Upper lobe of right lung (tissue), 1 donor: Measurements from ENCODE around the gene RANBP9. TPM values are rescaled to one million over a fixed set of nuclear protein-coding genes. Genes with fewer than 3 reads are reported as not detected.

Source experiments
- ATAC-seq: fragments of 200-7000 bp; cut with Tn5 transposase; one replicate; pipeline ENCODE4 v1.9.1; 2020; ENCODE audit warnings: mild to moderate bottlenecking, moderate library complexity
- DNase-seq: peaks from one replicate; pipeline ENCODE4 v3.0.0-alpha.2; 2020
- H3K27ac ChIP-seq: fragments of 200-600 bp; one replicate; pipeline ENCODE4 v1.8.0; 2022
- H3K27me3 ChIP-seq: fragments of 200-600 bp; one replicate; pipeline ENCODE4 v1.8.0; 2022; ENCODE audit warnings: mild to moderate bottlenecking
- H3K36me3 ChIP-seq: fragments of 200-600 bp; one replicate; pipeline ENCODE4 v1.8.0; 2022
- H3K4me1 ChIP-seq: fragments of 200-600 bp; one replicate; pipeline ENCODE4 v1.8.0; 2022
- H3K4me3 ChIP-seq: fragments of 200-600 bp; one replicate; pipeline ENCODE4 v1.8.0; 2022; ENCODE audit warnings: mild to moderate bottlenecking
- H3K9me3 ChIP-seq: fragments of 200-600 bp; one replicate; pipeline ENCODE4 v1.8.0; 2022
- CTCF ChIP-seq: fragments of 200-600 bp; IDR thresholded peaks from one replicate; pipeline ENCODE4 v1.8.0; 2022; ENCODE audit warnings: antibody characterized with exemption
- intact Hi-C: fragments of 100-400 bp; cut with DNase I; formaldehyde crosslinking; loops from one replicate; pipeline ENCODE4 v1.11.0; 2022
- total RNA-seq: library from RNA; stranded (reverse); fragmentation: NEBNext Ultra II Directional; extraction: Animal tissue kit (Norgen Biotek cat#: 25700); gene quantifications from one replicate; pipeline ENCODE4 v1.2.1, GENCODE V29; 2021
- donor health status: DM: no; HTN: yes; CAD: no; lungs with severe emphysema.

The RANBP9 gene
- total RNA-seq, 1 donor from 2014 or later, result 38.5 TPM

- Histone ChIP-seq H3K27me3 (no peaks in the 10 kb centered on the region), H3K27ac (no peak overlapping the region), H3K4me1 (peaks cover 32% of the 10 kb centered on the region), H3K9me3 (no peaks in the 10 kb centered on the region), H3K36me3 (peaks cover 14% of the 10 kb centered on the region), H3K4me3 (no peak overlapping the region)
- ATAC-seq (no peak), DNase-seq (no peak)
- intact Hi-C loops, result no loop called here
- no peak for TF ChIP-seq CTCF
These were observed 11.4 kb downstream of the RANBP9 start for GRCh38 chr6:13700232-13700631.

GRCh38 chr6:13698715-13699114 lies 12.9 kb downstream of the RANBP9 start:
- H3K27ac ChIP-seq, result no peak overlapping the region
- ATAC-seq (no peak), DNase-seq (no peak)
- no peaks in the 10 kb centered on the region for H3K9me3 ChIP-seq
- H3K27me3 ChIP-seq, result no peaks in the 10 kb centered on the region
- intact Hi-C loops, result no loop called here
- TF ChIP-seq CTCF, result no peak
- H3K4me3 ChIP-seq, result no peak overlapping the region
- H3K36me3 ChIP-seq, result peaks cover 14% of the 10 kb centered on the region
- peaks cover 26% of the 10 kb centered on the region for H3K4me1 ChIP-seq

GRCh38 chr6:13697857-13698256 lies 13.8 kb downstream of the RANBP9 start:
- Histone ChIP-seq H3K36me3 (peaks cover 14% of the 10 kb centered on the region), H3K27me3 (no peaks in the 10 kb centered on the region), H3K27ac (no peak overlapping the region), H3K4me3 (no peak overlapping the region), H3K4me1 (peaks cover 17% of the 10 kb centered on the region), H3K9me3 (no peaks in the 10 kb centered on the region)
- intact Hi-C loops, result no loop called here
- no peak for ATAC-seq
- DNase-seq, result no peak
- TF ChIP-seq CTCF, result no peak

- Histone ChIP-seq H3K4me3 (no peak overlapping the region), H3K36me3 (peaks cover 14% of the 10 kb centered on the region), H3K9me3 (no peaks in the 10 kb centered on the region), H3K4me1 (peaks cover 13% of the 10 kb centered on the region), H3K27me3 (no peaks in the 10 kb centered on the region), H3K27ac (no peak overlapping the region)
- no peak for TF ChIP-seq CTCF
- ATAC-seq (no peak), DNase-seq (no peak)
- intact Hi-C loops, result no loop called here
These were observed 15.4 kb downstream of the RANBP9 start for GRCh38 chr6:13696226-13696625.

- Histone ChIP-seq H3K36me3 (peaks cover 14% of the 10 kb centered on the region), H3K4me3 (no peak overlapping the region), H3K9me3 (no peaks in the 10 kb centered on the region), H3K4me1 (peaks cover 17% of the 10 kb centered on the region), H3K27me3 (no peaks in the 10 kb centered on the region), H3K27ac (no peak overlapping the region)
- no peak for TF ChIP-seq CTCF
- DNase-seq (no peak), ATAC-seq (no peak)
- intact Hi-C loops, result no loop called here
These were observed 16.4 kb downstream of the RANBP9 start for GRCh38 chr6:13695252-13695651.

- intact Hi-C loops, result no loop called here
- no peak overlapping the region for H3K4me3 ChIP-seq
- H3K27me3 ChIP-seq, result no peaks in the 10 kb centered on the region
- TF ChIP-seq CTCF, result no peak
- ATAC-seq (no peak), DNase-seq (no peak)
- H3K9me3 ChIP-seq, result no peaks in the 10 kb centered on the region
- H3K27ac ChIP-seq, result no peak overlapping the region
- peaks cover 14% of the 10 kb centered on the region for H3K36me3 ChIP-seq
- peaks cover 21% of the 10 kb centered on the region for H3K4me1 ChIP-seq
These were observed 17.1 kb downstream of the RANBP9 start for GRCh38 chr6:13694562-13694961.
